GM12878 (cell line): ENCODE results near the gene GRIN2A. TPM values are rescaled to one million over a fixed set of nuclear protein-coding genes. Genes with fewer than 3 reads are reported as not detected.

ENCODE experiments used
- ATAC-seq: fragments of 200-7000 bp; cut with Tn5 transposase; 3 replicates; pipeline ENCODE4 v1.9.1; 2020; ENCODE audit warnings: mild to moderate bottlenecking, moderate library complexity
- BruUV-seq: library from RNA; stranded (reverse); fragments of 400-500 nt; replicated peaks from 2 replicates; lab custom pipeline; 2021; lab: Mats Ljungman, UMichigan
- CTCF ChIA-PET: fragments of 300-600 bp; sonication (Branson Sonifier 250); formaldehyde crosslinking; extraction: SDS; loops from one replicate; lab custom pipeline; 2021; ENCODE audit warnings: inconsistent platforms; lab: Yijun Ruan, JAX
- POLR2A ChIA-PET: fragments of 350-600 bp; formaldehyde crosslinking; extraction: SDS; loops from one replicate; lab custom pipeline; 2021; ENCODE audit warnings: inconsistent platforms; lab: Charles Lee
- RAD21 ChIA-PET: fragments of 300-600 bp; sonication (Branson Sonifier 250); formaldehyde crosslinking; loops from one replicate; lab custom pipeline; 2023; ENCODE audit warnings: antibody characterized with exemption; ENCODE audit not compliant: unreplicated experiment; lab: Charles Lee
- SMC1A ChIA-PET: fragments of 300-600 bp; sonication (Branson Sonifier 250); formaldehyde crosslinking; loops from one replicate; lab custom pipeline; 2023; ENCODE audit not compliant: unreplicated experiment, uncharacterized antibody; lab: Charles Lee
- DNase-seq: peaks from one replicate; pipeline ENCODE4 v3.0.0-alpha.2; 2011; ENCODE audit warnings: low read depth, low spot score
- FAIRE-seq: peaks from 3 replicates; lab custom pipeline; 2011; peaks lifted over from hg19 to GRCh38; lab: Jason Lieb, UNC
- H2AFZ ChIP-seq: 2 replicates; pipeline ENCODE4 v1.6.0; 2011; ENCODE audit warnings: low read depth, low read length, control low read depth; ENCODE audit not compliant: control insufficient read depth
- H3K27ac ChIP-seq: 2 replicates; pipeline ENCODE4 v1.5.1; 2011; ENCODE audit warnings: control low read depth; ENCODE audit not compliant: control insufficient read depth, insufficient read depth
- H3K27me3 ChIP-seq, 2 experiments: replicated peaks in 1 of 2; 2 replicates each; pipeline versions ENCODE4 v1.6.0 to v1.6.1; 2011; ENCODE audit warnings: low read length in 1 of 2; ENCODE audit not compliant: control insufficient read depth in 2 of 2, insufficient read depth in 2 of 2
- H3K36me3 ChIP-seq, 2 experiments: 2 replicates each; pipeline ENCODE4 v1.5.1; 2011; ENCODE audit warnings: low read length in 1 of 2; ENCODE audit not compliant: control insufficient read depth in 2 of 2, insufficient read depth in 2 of 2
- H3K4me1 ChIP-seq: 2 replicates; pipeline ENCODE4 v1.6.1; 2011; ENCODE audit warnings: mild to moderate bottlenecking, low read length, moderate library complexity, mixed read lengths; ENCODE audit not compliant: control insufficient read depth, insufficient read depth
- H3K4me2 ChIP-seq: 2 replicates; pipeline ENCODE4 v1.6.0; 2011; ENCODE audit warnings: control low read depth; ENCODE audit not compliant: control insufficient read depth, insufficient read depth
- H3K4me3 ChIP-seq: fragments of 200-600 bp; sonication (generic); 2 replicates; pipeline ENCODE4 v1.5.1; 2016
- H3K79me2 ChIP-seq: 2 replicates; pipeline ENCODE4 v1.6.0; 2011; ENCODE audit warnings: low read length; ENCODE audit not compliant: control insufficient read depth, insufficient read depth
- H3K9ac ChIP-seq: 2 replicates; pipeline ENCODE4 v1.8.0; 2011; ENCODE audit warnings: low read length, control low read depth, mixed read lengths; ENCODE audit not compliant: control insufficient read depth, insufficient read depth
- H3K9me3 ChIP-seq: replicated peaks from 3 replicates; pipeline ENCODE4 v1.5.1; 2011; ENCODE audit warnings: mild to moderate bottlenecking, low read length; ENCODE audit not compliant: control insufficient read depth, insufficient read depth
- H4K20me1 ChIP-seq: 2 replicates; pipeline ENCODE4 v1.6.0; 2011; ENCODE audit not compliant: control insufficient read depth, insufficient read depth
- ATF3 ChIP-seq: IDR thresholded peaks from 2 replicates; pipeline ENCODE4 v1.6.1; 2011; ENCODE audit warnings: low read depth, mild to moderate bottlenecking, low read length, moderate library complexity, borderline replicate concordance; ENCODE audit errors: extremely low read depth
- E2F4 ChIP-seq: IDR thresholded peaks from 2 replicates; pipeline ENCODE4 v1.6.1; 2012; ENCODE audit warnings: low read depth, low read length, improper control_type of control experiment
- KDM1A ChIP-seq: fragments of 200-600 bp; sonication (generic); IDR thresholded peaks from 2 replicates; pipeline ENCODE4 v1.6.1; 2016; ENCODE audit warnings: borderline replicate concordance
- MYC ChIP-seq: IDR thresholded peaks from 2 replicates; pipeline ENCODE4 v1.6.1; 2011; ENCODE audit warnings: mild to moderate bottlenecking, low read length, moderate library complexity, inconsistent platforms; ENCODE audit not compliant: insufficient read depth, insufficient replicate concordance, insufficient read length, severe bottlenecking
- NFXL1 ChIP-seq: fragments of 450-650 bp; IDR thresholded peaks from 2 replicates; pipeline ENCODE4 v1.6.1; 2017; ENCODE audit warnings: antibody characterized with exemption, mild to moderate bottlenecking, borderline replicate concordance
- POLR2AphosphoS2 ChIP-seq: IDR thresholded peaks from 2 replicates; pipeline ENCODE4 v1.6.1; 2011; ENCODE audit warnings: low read depth, mild to moderate bottlenecking, low read length, improper control_type of control experiment, moderate library complexity
- POU2F2 ChIP-seq: IDR thresholded peaks from 3 replicates; pipeline ENCODE4 v1.6.1; 2011; ENCODE audit warnings: low read depth, mild to moderate bottlenecking, low read length, borderline replicate concordance
- RAD51 ChIP-seq: fragments of 450-650 bp; IDR thresholded peaks from 2 replicates; pipeline ENCODE4 v1.6.1; 2016; ENCODE audit warnings: moderate library complexity, mild to moderate bottlenecking, inconsistent platforms
- RBBP5 ChIP-seq: fragments of 200-600 bp; sonication (generic); conservative IDR thresholded peaks from 2 replicates; pipeline ENCODE4 v1.6.1; 2016
- TARDBP ChIP-seq: IDR thresholded peaks from 2 replicates; pipeline ENCODE4 v1.6.1; 2016; ENCODE audit warnings: borderline replicate concordance
- TCF7 ChIP-seq: IDR thresholded peaks from 2 replicates; pipeline ENCODE4 v1.6.1; 2014; ENCODE audit warnings: antibody characterized with exemption, borderline replicate concordance
- YBX1 ChIP-seq: fragments of 450-650 bp; IDR thresholded peaks from 2 replicates; pipeline ENCODE4 v1.6.1; 2016; ENCODE audit warnings: antibody characterized with exemption
- ZBTB4 ChIP-seq: fragments of 450-650 bp; formaldehyde crosslinking; IDR thresholded peaks from 2 replicates; pipeline ENCODE4 v1.4.0; 2022; ENCODE audit warnings: mild to moderate bottlenecking, moderate library complexity
- ZNF24 ChIP-seq: fragments of 450-650 bp; IDR thresholded peaks from 2 replicates; pipeline ENCODE4 v1.6.1; 2017; ENCODE audit warnings: antibody characterized with exemption, mild to moderate bottlenecking
- ZNF274 ChIP-seq: IDR thresholded peaks from one replicate; pipeline ENCODE4 v1.8.0; 2011; ENCODE audit not compliant: insufficient read length, insufficient read depth
- WGBS: methylation state at CpG from one replicate; pipeline ENCODE4 v1.1.6; 2016; ENCODE audit warnings: low lambda C conversion rate; ENCODE audit not compliant: insufficient replicate concordance, insufficient coverage; ENCODE audit errors: missing lambda C conversion rate; 5-methylcytosine and 5-hydroxymethylcytosine counted together
- in situ Hi-C: fragments of 300-500 bp; cut with MboI; formaldehyde crosslinking; loops from 9 replicates; pipeline ENCODE4 v1.14.3; 2018; ENCODE audit warnings: mixed read lengths
- intact Hi-C: fragments of 100-400 bp; cut with micrococcal nuclease; formaldehyde crosslinking; loops from one replicate; pipeline ENCODE4 v1.14.2; 2022; ENCODE audit not compliant: unreplicated experiment
- polyA plus RNA-seq, 11 experiments: library from polyadenylated mRNA; depleted of rRNA in 4 of 11; unstranded in 6 of 11; stranded (reverse) in 5 of 11; fragments of >200 nt; fragmentation: Nextera tagmentation in 4 of 11; fragmentation: Illumina TruSeq in 1 of 11; extraction: Ambion mirVana in 4 of 11; extraction: Trizol in 1 of 11; gene quantifications; 1 replicate in 1 of 11; 2 replicates in 10 of 11; pipeline versions ENCODE4 v1.2.1 to v1.2.3, GENCODE V29; 2011 to 2016; ENCODE audit warnings: inconsistent platforms in 2 of 11, missing spikeins in 2 of 11, low read depth in 1 of 11
- total RNA-seq, 4 experiments: library from RNA; depleted of rRNA in 3 of 4; stranded (reverse); fragments of >200 nt in 3 of 4; fragmentation: Illumina TruSeq in 1 of 4; extraction: Trizol in 1 of 4; gene quantifications; 2 replicates each; pipeline versions ENCODE4 v1.2.1 to v1.2.3, GENCODE V29; 2013 to 2021
- TF ChIP-seq, protein P1 (sequence below): fragments of 450-650 bp; IDR thresholded peaks from 2 replicates; pipeline ENCODE4 v1.6.1; 2017; ENCODE audit warnings: borderline replicate concordance
- TF ChIP-seq, protein P2 (sequence below): IDR thresholded peaks from 2 replicates; pipeline ENCODE4 v1.6.1; 2012; ENCODE audit warnings: low read depth, low read length, improper control_type of control experiment

The GRIN2A gene
- total and polyA plus RNA-seq, 10 of the 15 experiments (the other 5 are each of a cell fraction or from before 2014, with no cell fraction given): 2.4 to 13.3 (median 7.3) TPM

GRCh38 chr16:10033556-10033955, 148.7 kb downstream of the GRIN2A start (continued):
- TF ChIP-seq ZBTB4 (CRISPR knock-in tag): no peak

DNA sequence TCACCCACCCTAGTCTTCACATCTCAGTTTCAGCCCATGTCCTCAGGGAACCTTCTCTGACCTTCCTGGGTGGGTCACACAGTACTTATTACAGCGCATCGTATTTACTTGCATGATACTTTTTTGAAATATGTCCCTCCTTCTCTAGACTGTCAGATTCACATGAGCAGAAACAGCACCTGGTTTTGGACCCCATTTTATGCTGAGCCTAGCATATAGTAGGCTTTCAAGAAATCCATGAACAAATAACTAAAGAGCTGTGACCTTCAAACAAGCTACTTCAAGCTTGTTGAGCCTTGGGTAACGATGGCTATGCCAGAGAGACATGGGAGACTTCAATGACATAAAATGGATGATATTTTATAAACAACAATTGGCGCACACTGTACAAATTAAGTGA, 150.3 kb downstream of the GRIN2A start:
- Histone ChIP-seq H3K36me3 (no peaks in the 10 kb centered on the region), H2AFZ (no peak overlapping the region), H3K27me3 (no peaks in the 10 kb centered on the region), H3K9me3 (no peaks in the 10 kb centered on the region), H3K79me2 (no peaks in the 10 kb centered on the region), H3K4me1 (no peaks in the 10 kb centered on the region; the same call in 1 of the 2 replicates), H4K20me1 (no peaks in the 10 kb centered on the region), H3K4me2 (no peak overlapping the region), H3K4me3 (no peak overlapping the region), H3K27ac (no peak overlapping the region), H3K9ac (no peak overlapping the region)
- TF ChIP-seq, protein P1, sequence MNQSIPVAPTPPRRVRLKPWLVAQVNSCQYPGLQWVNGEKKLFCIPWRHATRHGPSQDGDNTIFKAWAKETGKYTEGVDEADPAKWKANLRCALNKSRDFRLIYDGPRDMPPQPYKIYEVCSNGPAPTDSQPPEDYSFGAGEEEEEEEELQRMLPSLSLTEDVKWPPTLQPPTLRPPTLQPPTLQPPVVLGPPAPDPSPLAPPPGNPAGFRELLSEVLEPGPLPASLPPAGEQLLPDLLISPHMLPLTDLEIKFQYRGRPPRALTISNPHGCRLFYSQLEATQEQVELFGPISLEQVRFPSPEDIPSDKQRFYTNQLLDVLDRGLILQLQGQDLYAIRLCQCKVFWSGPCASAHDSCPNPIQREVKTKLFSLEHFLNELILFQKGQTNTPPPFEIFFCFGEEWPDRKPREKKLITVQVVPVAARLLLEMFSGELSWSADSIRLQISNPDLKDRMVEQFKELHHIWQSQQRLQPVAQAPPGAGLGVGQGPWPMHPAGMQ: no peak
- TF ChIP-seq POLR2AphosphoS2: no peak
- TF ChIP-seq ZNF274: no peak
- TF ChIP-seq, protein P2, sequence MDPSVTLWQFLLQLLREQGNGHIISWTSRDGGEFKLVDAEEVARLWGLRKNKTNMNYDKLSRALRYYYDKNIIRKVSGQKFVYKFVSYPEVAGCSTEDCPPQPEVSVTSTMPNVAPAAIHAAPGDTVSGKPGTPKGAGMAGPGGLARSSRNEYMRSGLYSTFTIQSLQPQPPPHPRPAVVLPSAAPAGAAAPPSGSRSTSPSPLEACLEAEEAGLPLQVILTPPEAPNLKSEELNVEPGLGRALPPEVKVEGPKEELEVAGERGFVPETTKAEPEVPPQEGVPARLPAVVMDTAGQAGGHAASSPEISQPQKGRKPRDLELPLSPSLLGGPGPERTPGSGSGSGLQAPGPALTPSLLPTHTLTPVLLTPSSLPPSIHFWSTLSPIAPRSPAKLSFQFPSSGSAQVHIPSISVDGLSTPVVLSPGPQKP: no peak
- no peak for TF ChIP-seq MYC
- no peak for TF ChIP-seq TARDBP
- TF ChIP-seq POU2F2: no peak
- no peak for TF ChIP-seq RBBP5
- no peak for TF ChIP-seq ATF3
- no peak for TF ChIP-seq NFXL1
- TF ChIP-seq YBX1: no peak
- TF ChIP-seq TCF7: no peak
- TF ChIP-seq RAD51: no peak
- TF ChIP-seq E2F4: no peak
- no peak for TF ChIP-seq ZNF24
- TF ChIP-seq KDM1A: no peak
- 82% methylated on average over 4 of the region's 4 CpGs for WGBS
- BruUV-seq: no TSS peak
- RAD21 ChIA-PET: no interaction called here
- ATAC-seq (no peak), FAIRE-seq (no peak), DNase-seq (no peak)
- in situ Hi-C loops (no loop called here), intact Hi-C loops (loop anchor here (5.0 to 10.0 kb wide), 2 partner anchors 150 to 207 kb away; partner anchors contain the start of gene GRIN2A)
- CTCF ChIA-PET: no interaction called here
- POLR2A ChIA-PET: no interaction called here
- SMC1A ChIA-PET: interaction anchor here (0.8 to 2.5 kb wide), 5 partner anchors 11 to 146 kb away, joined by 3 to 8 read pairs (median 3); no protein-coding TSS in a partner anchor
